ENCODE data around the gene EPHB2.

Gene EPHB2

DNA sequence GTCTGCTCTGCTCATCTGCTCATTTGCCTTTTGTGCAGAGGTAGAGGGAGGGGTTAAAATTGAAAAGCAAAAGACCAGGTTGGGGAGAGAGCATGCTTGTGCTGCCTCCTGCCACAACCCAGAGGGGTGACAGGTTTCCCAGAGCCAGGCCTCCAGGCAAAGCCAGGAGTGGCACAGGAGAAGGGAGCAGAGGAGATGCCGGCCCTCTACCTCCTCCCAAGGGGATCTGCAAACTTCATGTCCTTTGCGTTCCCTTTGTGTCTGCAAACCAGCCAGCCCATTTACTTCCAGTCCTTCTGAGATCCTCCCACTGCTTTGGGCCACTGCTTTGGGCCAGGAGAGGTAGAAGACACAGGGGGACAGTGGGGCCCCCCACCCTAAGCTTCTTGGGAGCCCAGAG, 67.8 kb downstream of the EPHB2 start:
- no peaks in the 10 kb centered on the region for H3K36me3 ChIP-seq (ENCODE audit: control insufficient read depth, low read depth, low read length)
- H3K27me3 ChIP-seq (ENCODE audit: control insufficient read depth, insufficient read depth, low read length), result no peaks in the 10 kb centered on the region
- peaks cover 8% of the 10 kb centered on the region for H3K4me1 ChIP-seq (ENCODE audit: control insufficient read depth, low read depth, low read length)
- no peak overlapping the region for H3K4me3 ChIP-seq (ENCODE audit: low read length)
- no peak overlapping the region for H3K27ac ChIP-seq (ENCODE audit: low read length)
- no peak overlapping the region for H3K9ac ChIP-seq (ENCODE audit: low read length)
- H3K9me3 ChIP-seq (ENCODE audit: control insufficient read depth, low read depth, low read length), result no peaks in the 10 kb centered on the region

DNA sequence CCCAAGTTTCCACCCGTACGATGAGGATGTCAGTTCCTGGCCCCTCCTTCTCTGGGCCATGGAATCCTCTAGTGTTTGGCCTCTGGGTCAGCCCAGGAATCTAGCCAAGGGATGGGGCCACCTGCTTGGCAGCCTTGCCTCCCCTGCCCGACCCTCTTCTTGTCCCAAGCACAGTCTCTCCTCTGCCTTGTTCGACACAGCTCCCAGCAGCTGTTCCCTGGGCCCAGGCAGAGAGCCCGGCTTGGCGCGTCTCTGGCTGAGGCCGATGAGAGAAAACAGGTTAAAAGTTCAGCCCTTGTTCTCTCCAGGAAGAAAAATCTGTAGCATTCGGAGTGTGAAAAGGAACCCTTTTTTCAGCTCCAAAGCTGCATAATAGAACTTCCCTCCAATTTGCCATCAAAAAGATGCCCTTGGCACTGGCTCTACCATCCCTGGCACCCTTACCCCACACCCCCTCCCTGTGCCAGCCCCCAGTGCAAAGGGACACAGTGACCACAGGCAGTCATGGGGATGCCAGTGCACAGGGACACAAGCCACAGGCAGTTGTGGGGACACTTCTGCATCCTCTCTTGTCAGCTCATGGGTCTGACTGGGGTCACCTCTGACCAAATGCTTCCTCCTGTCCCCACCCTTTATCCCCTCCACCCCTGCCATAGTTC, 68.4 kb downstream of the EPHB2 start:
- no peak overlapping the region for H3K4me3 ChIP-seq (ENCODE audit: low read length)
- no peak overlapping the region for H3K27ac ChIP-seq (ENCODE audit: low read length)
- H3K27me3 ChIP-seq (ENCODE audit: control insufficient read depth, insufficient read depth, low read length), result no peaks in the 10 kb centered on the region
- H3K36me3 ChIP-seq (ENCODE audit: control insufficient read depth, low read depth, low read length), result no peaks in the 10 kb centered on the region
- no peak overlapping the region for H3K9ac ChIP-seq (ENCODE audit: low read length)
- H3K4me1 ChIP-seq (ENCODE audit: control insufficient read depth, low read depth, low read length), result peaks cover 8% of the 10 kb centered on the region
- H3K9me3 ChIP-seq (ENCODE audit: control insufficient read depth, low read depth, low read length), result no peaks in the 10 kb centered on the region

DNA sequence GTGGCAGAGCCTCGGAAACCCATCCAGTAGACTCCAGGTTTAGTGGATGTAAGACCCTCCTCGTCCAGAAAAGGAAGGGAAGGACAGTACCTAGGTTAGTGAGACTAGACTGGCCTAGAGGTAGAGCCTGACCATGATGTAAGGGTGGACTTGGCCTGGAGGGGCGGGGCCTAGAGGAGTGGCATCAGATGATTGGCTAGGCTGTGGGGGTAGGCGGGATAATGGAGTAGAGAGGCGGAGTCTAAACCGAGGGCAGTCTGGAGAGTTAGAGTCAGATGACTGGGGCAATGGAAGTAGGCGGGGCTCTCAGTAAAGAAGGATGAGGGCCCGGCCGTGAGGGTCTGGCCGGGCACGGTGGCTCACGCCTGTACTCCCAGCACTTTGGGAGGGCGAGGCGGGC, 70.1 kb downstream of the EPHB2 start:
- H3K9me3 ChIP-seq (ENCODE audit: control insufficient read depth, low read depth, low read length), result no peaks in the 10 kb centered on the region
- no peaks in the 10 kb centered on the region for H3K36me3 ChIP-seq (ENCODE audit: control insufficient read depth, low read depth, low read length)
- no peaks in the 10 kb centered on the region for H3K27me3 ChIP-seq (ENCODE audit: control insufficient read depth, insufficient read depth, low read length)
- H3K4me1 ChIP-seq (ENCODE audit: control insufficient read depth, low read depth, low read length), result peaks cover 8% of the 10 kb centered on the region
- peak overlapping the region; percentile 26 for H3K27ac ChIP-seq (ENCODE audit: low read length)
- no peak overlapping the region for H3K4me3 ChIP-seq (ENCODE audit: low read length)
- H3K9ac ChIP-seq (ENCODE audit: low read length), result no peak overlapping the region

DNA sequence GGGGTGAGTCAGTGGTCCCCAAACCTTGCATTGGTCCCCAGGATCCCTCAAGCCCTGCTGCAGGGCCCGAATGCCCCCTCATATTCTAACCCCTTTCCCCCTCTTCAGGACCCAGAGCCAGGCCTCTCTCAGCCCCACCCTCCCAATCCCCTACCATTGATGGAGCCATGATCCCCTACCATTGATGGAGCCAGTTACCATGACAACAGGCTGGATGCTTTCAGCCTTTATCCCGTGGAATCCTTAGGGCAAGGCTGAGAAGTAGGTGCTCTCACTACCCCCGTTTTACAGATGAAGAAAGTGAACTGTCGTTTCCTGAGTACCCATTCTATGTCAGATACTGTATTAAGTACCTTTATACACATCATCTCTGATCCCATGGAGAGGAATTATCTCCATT, 70.8 kb downstream of the EPHB2 start:
- Histone ChIP-seq H3K9me3 (ENCODE audit: control insufficient read depth, low read depth, low read length) (no peaks in the 10 kb centered on the region), H3K27ac (ENCODE audit: low read length) (no peak overlapping the region), H3K9ac (ENCODE audit: low read length) (no peak overlapping the region), H3K27me3 (ENCODE audit: control insufficient read depth, insufficient read depth, low read length) (no peaks in the 10 kb centered on the region), H3K4me1 (ENCODE audit: control insufficient read depth, low read depth, low read length) (peaks cover 8% of the 10 kb centered on the region), H3K36me3 (ENCODE audit: control insufficient read depth, low read depth, low read length) (no peaks in the 10 kb centered on the region), H3K4me3 (ENCODE audit: low read length) (no peak overlapping the region)

DNA sequence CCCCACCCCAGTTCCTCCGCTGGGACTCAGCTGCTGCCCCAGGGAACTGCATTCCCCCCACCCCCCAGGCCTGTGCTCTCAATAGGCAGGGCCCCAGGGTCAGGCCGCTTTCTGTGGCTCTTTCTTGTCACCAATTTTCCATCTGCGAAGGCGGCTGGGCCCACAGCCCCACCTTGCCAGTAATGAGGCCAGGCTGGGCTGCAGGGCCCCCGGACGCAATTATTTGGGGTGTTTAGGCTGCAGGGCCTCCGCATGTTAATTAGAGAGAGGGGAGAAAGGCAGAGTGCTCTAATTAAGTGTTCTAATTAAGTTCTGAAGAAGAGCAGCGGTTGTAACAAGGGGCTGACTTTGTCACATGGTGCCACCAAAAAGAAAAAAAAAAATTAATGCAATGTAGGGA, 71.8 kb downstream of the EPHB2 start:
- H3K4me1 ChIP-seq (ENCODE audit: control insufficient read depth, low read depth, low read length), result peaks cover 8% of the 10 kb centered on the region
- no peaks in the 10 kb centered on the region for H3K27me3 ChIP-seq (ENCODE audit: control insufficient read depth, insufficient read depth, low read length)
- no peaks in the 10 kb centered on the region for H3K9me3 ChIP-seq (ENCODE audit: control insufficient read depth, low read depth, low read length)
- no peak overlapping the region for H3K27ac ChIP-seq (ENCODE audit: low read length)
- no peaks in the 10 kb centered on the region for H3K36me3 ChIP-seq (ENCODE audit: control insufficient read depth, low read depth, low read length)
- no peak overlapping the region for H3K4me3 ChIP-seq (ENCODE audit: low read length)
- H3K9ac ChIP-seq (ENCODE audit: low read length), result no peak overlapping the region

DNA sequence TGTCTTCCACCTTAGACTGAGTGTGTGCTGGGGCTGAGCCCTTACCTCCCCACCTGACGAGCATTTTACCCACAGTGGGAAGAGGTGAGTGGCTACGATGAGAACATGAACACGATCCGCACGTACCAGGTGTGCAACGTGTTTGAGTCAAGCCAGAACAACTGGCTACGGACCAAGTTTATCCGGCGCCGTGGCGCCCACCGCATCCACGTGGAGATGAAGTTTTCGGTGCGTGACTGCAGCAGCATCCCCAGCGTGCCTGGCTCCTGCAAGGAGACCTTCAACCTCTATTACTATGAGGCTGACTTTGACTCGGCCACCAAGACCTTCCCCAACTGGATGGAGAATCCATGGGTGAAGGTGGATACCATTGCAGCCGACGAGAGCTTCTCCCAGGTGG, 73.7 kb downstream of the EPHB2 start:
- H3K27me3 ChIP-seq (ENCODE audit: control insufficient read depth, insufficient read depth, low read length), result no peaks in the 10 kb centered on the region
- H3K4me3 ChIP-seq (ENCODE audit: low read length), result no peak overlapping the region
- no peak overlapping the region for H3K9ac ChIP-seq (ENCODE audit: low read length)
- H3K9me3 ChIP-seq (ENCODE audit: control insufficient read depth, low read depth, low read length), result no peaks in the 10 kb centered on the region
- H3K36me3 ChIP-seq (ENCODE audit: control insufficient read depth, low read depth, low read length), result no peaks in the 10 kb centered on the region
- H3K4me1 ChIP-seq (ENCODE audit: control insufficient read depth, low read depth, low read length), result peaks cover 10% of the 10 kb centered on the region
- H3K27ac ChIP-seq (ENCODE audit: low read length), result no peak overlapping the region

DNA sequence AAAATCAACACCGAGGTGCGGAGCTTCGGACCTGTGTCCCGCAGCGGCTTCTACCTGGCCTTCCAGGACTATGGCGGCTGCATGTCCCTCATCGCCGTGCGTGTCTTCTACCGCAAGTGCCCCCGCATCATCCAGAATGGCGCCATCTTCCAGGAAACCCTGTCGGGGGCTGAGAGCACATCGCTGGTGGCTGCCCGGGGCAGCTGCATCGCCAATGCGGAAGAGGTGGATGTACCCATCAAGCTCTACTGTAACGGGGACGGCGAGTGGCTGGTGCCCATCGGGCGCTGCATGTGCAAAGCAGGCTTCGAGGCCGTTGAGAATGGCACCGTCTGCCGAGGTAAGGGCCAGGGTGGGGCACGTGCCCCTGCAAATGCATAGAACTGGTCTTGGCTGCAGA, 74.1 kb downstream of the EPHB2 start:
- H3K4me1 ChIP-seq (ENCODE audit: control insufficient read depth, low read depth, low read length), result peaks cover 14% of the 10 kb centered on the region
- no peaks in the 10 kb centered on the region for H3K36me3 ChIP-seq (ENCODE audit: control insufficient read depth, low read depth, low read length)
- H3K27ac ChIP-seq (ENCODE audit: low read length), result no peak overlapping the region
- H3K4me3 ChIP-seq (ENCODE audit: low read length), result no peak overlapping the region
- no peaks in the 10 kb centered on the region for H3K9me3 ChIP-seq (ENCODE audit: control insufficient read depth, low read depth, low read length)
- no peaks in the 10 kb centered on the region for H3K27me3 ChIP-seq (ENCODE audit: control insufficient read depth, insufficient read depth, low read length)
- H3K9ac ChIP-seq (ENCODE audit: low read length), result no peak overlapping the region

DNA sequence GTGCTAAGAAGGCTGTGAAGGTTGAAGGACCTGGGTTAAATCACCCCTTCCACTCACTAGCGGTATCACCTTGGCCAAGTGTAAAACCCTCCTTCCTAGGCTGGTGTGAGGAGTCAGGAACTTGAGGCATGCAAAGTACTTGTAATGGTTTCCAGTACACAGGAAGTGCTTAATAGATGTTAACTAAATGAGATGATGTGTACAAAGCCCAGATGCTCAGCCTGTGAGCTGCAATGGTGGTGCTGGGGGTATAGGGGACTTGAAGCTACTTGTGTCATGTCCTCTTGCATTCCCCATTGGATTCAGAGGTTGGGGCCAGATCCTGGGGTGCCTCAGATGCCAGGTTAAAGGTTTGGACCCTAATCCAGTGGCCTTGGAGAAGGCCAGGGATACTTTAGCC, 75.5 kb downstream of the EPHB2 start:
- no peaks in the 10 kb centered on the region for H3K27me3 ChIP-seq (ENCODE audit: control insufficient read depth, insufficient read depth, low read length)
- peaks cover 21% of the 10 kb centered on the region for H3K4me1 ChIP-seq (ENCODE audit: control insufficient read depth, low read depth, low read length)
- H3K9me3 ChIP-seq (ENCODE audit: control insufficient read depth, low read depth, low read length), result no peaks in the 10 kb centered on the region
- no peak overlapping the region for H3K27ac ChIP-seq (ENCODE audit: low read length)
- H3K36me3 ChIP-seq (ENCODE audit: control insufficient read depth, low read depth, low read length), result no peaks in the 10 kb centered on the region
- no peak overlapping the region for H3K4me3 ChIP-seq (ENCODE audit: low read length)
- no peak overlapping the region for H3K9ac ChIP-seq (ENCODE audit: low read length)

DNA sequence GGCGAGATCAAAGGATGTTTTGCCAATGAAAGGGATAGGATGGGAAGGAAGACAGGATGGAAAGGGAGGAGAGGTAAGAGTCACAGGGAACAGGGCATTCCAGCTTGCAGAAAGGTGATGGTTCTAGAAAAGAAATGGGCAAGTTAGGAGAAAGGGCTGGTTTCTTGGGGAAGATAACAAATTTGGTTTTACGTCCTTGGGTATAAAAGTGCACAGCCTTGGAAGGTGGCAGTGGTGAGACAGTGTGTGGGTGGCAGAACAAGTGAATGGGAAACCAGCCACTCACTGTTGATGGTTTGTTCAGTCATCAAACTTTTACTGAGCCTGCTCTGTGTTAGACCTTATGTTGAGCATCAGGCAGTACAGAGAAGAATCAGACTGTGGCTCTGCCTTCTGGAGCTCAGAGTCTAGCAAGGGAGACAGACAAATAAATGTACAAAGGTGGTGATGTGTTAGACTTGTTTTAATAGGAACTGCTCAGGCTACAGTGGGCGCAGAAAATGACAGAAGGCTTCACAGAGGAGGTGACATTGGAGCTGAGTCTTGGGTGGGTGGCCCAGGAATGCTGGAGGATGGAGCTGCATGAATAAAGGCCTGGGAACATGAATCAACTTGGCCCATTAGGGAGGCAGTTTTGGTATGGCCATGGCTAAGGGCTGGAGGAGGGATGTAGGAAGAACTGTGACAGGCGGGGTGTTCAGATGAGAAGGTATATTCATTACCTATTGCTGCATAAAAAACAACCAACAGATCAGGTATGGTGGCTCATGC, 76.3 kb downstream of the EPHB2 start:
- Histone ChIP-seq H3K4me1 (ENCODE audit: control insufficient read depth, low read depth, low read length) (peaks cover 19% of the 10 kb centered on the region), H3K4me3 (ENCODE audit: low read length) (no peak overlapping the region), H3K9ac (ENCODE audit: low read length) (no peak overlapping the region), H3K27me3 (ENCODE audit: control insufficient read depth, insufficient read depth, low read length) (no peaks in the 10 kb centered on the region), H3K27ac (ENCODE audit: low read length) (no peak overlapping the region), H3K9me3 (ENCODE audit: control insufficient read depth, low read depth, low read length) (no peaks in the 10 kb centered on the region), H3K36me3 (ENCODE audit: control insufficient read depth, low read depth, low read length) (no peaks in the 10 kb centered on the region)

DNA sequence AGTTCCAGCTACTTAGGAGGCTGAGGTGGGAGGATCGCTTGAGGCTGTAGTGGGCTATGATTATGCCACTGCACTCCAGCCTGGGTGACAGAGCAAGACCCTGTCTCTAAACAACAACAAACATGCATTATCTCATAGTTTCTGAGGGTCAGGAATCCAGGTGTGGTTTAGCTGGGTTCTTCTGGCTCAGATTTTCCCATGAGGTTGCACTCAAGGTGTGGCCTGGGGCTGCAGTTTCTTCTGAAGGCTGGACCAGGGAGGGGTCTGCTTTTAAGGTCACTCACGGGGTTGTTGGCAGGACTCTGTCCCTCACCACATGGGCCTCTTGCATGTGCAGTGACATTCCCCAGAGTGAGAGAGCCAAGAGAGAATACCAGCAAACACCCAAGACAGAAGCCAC, 77.0 kb downstream of the EPHB2 start:
- Histone ChIP-seq H3K27me3 (ENCODE audit: control insufficient read depth, insufficient read depth, low read length) (no peaks in the 10 kb centered on the region), H3K4me1 (ENCODE audit: control insufficient read depth, low read depth, low read length) (peaks cover 16% of the 10 kb centered on the region), H3K4me3 (ENCODE audit: low read length) (no peak overlapping the region), H3K9me3 (ENCODE audit: control insufficient read depth, low read depth, low read length) (no peaks in the 10 kb centered on the region), H3K36me3 (ENCODE audit: control insufficient read depth, low read depth, low read length) (no peaks in the 10 kb centered on the region), H3K9ac (ENCODE audit: low read length) (no peak overlapping the region), H3K27ac (ENCODE audit: low read length) (no peak overlapping the region)

DNA sequence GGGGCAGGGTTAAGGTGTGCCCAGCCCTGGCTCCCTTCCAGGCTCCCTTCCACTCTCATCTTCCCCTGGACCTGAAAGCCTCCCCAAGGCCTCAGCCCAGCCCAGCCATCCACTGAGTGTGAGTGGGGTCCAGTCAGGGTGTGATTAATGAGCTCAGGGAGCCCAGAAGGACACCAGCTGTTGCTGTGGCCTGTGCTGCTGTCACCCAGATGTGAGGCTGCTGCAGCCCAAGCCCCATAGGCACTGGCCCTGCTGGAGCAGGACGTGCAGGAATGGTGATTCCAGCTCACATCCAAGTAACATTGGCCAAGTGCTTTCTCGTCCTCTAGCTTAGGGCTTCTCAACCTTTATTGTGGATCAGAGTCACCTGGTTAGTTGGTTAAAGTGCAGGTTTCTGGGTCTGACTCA, 77.6 kb downstream of the EPHB2 start:
- Histone ChIP-seq H3K9ac (ENCODE audit: low read length) (no peak overlapping the region), H3K9me3 (ENCODE audit: control insufficient read depth, low read depth, low read length) (no peaks in the 10 kb centered on the region), H3K4me1 (ENCODE audit: control insufficient read depth, low read depth, low read length) (peaks cover 21% of the 10 kb centered on the region), H3K4me3 (ENCODE audit: low read length) (no peak overlapping the region), H3K27ac (ENCODE audit: low read length) (no peak overlapping the region), H3K27me3 (ENCODE audit: control insufficient read depth, insufficient read depth, low read length) (no peaks in the 10 kb centered on the region), H3K36me3 (ENCODE audit: control insufficient read depth, low read depth, low read length) (no peaks in the 10 kb centered on the region)

Data from iPS-18a (cell line).